ENCODE measurements around the gene EME2.

EME2 gene

DNA sequence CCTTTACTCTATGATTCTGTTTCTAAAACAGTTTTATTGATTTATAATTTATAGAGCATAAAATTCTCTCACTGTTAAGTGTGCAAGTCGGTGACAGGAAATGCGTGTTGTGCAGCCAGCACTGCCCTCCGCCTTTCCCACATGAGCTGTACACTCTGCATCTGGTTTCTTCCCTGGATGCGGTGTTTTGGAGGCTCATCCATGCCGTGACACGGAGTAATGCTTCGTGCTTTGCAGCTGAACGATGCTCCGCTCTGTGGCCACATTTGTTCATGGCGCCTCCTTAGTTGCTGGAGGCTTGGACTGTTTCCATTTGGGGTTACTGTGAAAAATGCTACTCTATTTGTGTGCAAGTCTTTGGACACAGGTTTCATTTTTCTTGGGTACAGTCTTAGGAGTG is 28.1 kb downstream of the EME2 start:
- H3K27me3 ChIP-seq (ENCODE audit: insufficient read depth, insufficient read length), result no peaks in the 10 kb centered on the region
- TF ChIP-seq YY1 (IDR thresholded peaks at IDR 0.05; ENCODE audit: insufficient read depth, insufficient read length) (no peak), SUZ12 (IDR thresholded peaks at IDR 0.05; ENCODE audit: extremely low read depth, insufficient read depth, insufficient read length) (no peak), ZNF274 (IDR thresholded peaks at IDR 0.05; ENCODE audit: low read depth, low read length) (no peak)
- no peak for DNase-seq (ENCODE audit: low read depth, low spot score)
- H3K9ac ChIP-seq (ENCODE audit: insufficient read length, low read depth), result no peak overlapping the region
- peaks cover 15% of the 10 kb centered on the region for H3K36me3 ChIP-seq (ENCODE audit: insufficient read depth, insufficient read length, low read length)
- no peak overlapping the region for H3K4me3 ChIP-seq (ENCODE audit: insufficient read length, low read depth)
- H3K9me3 ChIP-seq (ENCODE audit: insufficient read depth, low read length), result peaks cover 41% of the 10 kb centered on the region
- no peaks in the 10 kb centered on the region for H3K4me1 ChIP-seq (ENCODE audit: insufficient read depth, insufficient read length)

DNA sequence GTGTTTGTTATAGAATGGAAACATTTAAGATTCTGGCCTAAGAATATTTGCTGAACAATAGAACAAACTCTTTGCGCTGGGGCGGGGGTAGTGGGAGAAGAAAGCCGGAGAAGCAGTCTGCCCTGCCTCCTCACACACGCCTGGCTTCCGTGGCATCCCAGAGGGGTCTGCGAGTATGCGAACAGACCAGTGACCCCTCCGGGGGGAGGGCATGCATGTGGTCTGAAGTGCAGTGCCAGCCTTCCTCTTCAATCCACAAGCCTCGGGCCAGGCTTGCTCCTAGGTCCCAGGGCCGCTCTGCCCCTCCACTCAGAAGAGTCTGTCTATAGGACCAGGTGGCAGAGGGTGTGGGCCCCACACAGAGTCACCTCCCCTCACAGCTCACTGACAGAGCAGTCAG is 35.0 kb downstream of the EME2 start:
- no peak for DNase-seq (ENCODE audit: low read depth, low spot score)
- TF ChIP-seq SUZ12 (IDR thresholded peaks at IDR 0.05; ENCODE audit: extremely low read depth, insufficient read depth, insufficient read length) (no peak), ZNF274 (IDR thresholded peaks at IDR 0.05; ENCODE audit: low read depth, low read length) (no peak), YY1 (IDR thresholded peaks at IDR 0.05; ENCODE audit: insufficient read depth, insufficient read length) (no peak)
- H3K4me1 ChIP-seq (ENCODE audit: insufficient read depth, insufficient read length), result no peaks in the 10 kb centered on the region

DNA sequence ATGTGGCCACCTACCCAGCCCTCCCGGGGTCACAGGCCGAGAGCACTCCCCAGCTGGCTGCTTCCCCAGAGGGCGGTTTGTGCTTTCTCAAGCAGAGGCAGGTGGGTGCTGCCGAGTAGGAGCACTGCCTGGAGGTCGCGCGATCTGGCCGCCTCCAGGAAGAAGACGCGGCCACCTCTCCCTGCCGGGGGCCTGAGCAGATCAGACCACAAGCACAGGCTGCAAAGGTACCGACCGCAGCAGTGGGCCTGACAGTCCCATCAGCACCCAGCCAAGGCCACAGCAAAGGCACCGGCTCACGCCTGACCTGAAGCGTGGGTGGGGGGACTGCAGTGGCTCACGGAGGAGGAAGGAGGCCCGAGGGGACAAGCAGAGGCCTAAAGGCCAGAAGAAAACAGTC is 36.1 kb downstream of the EME2 start:
- Histone ChIP-seq H3K9me3 (ENCODE audit: insufficient read depth, low read length) (no peaks in the 10 kb centered on the region), H3K9ac (ENCODE audit: insufficient read length, low read depth) (no peak overlapping the region), H3K4me1 (ENCODE audit: insufficient read depth, insufficient read length) (no peaks in the 10 kb centered on the region), H3K4me3 (ENCODE audit: insufficient read length, low read depth) (no peak overlapping the region), H3K36me3 (ENCODE audit: insufficient read depth, insufficient read length, low read length) (peaks cover 32% of the 10 kb centered on the region), H3K27me3 (ENCODE audit: insufficient read depth, insufficient read length) (no peaks in the 10 kb centered on the region)
- TF ChIP-seq SUZ12 (IDR thresholded peaks at IDR 0.05; ENCODE audit: extremely low read depth, insufficient read depth, insufficient read length) (no peak), YY1 (IDR thresholded peaks at IDR 0.05; ENCODE audit: insufficient read depth, insufficient read length) (no peak)
- DNase-seq (ENCODE audit: low read depth, low spot score), result no peak

More for the DNA sequence above, 35.0 kb downstream of the EME2 start:
- H3K36me3 ChIP-seq (ENCODE audit: insufficient read depth, insufficient read length, low read length), result peaks cover 32% of the 10 kb centered on the region
- no peaks in the 10 kb centered on the region for H3K27me3 ChIP-seq (ENCODE audit: insufficient read depth, insufficient read length)
- H3K9me3 ChIP-seq (ENCODE audit: insufficient read depth, low read length), result no peaks in the 10 kb centered on the region
- H3K4me3 ChIP-seq (ENCODE audit: insufficient read length, low read depth), result no peak overlapping the region
- H3K9ac ChIP-seq (ENCODE audit: insufficient read length, low read depth), result no peak overlapping the region

GRCh38 chr16:1809281-1809801 is 36.7 kb downstream of the EME2 start:
- Histone ChIP-seq H3K9ac (ENCODE audit: insufficient read length, low read depth) (peak overlapping the region; percentile 18), H3K36me3 (ENCODE audit: insufficient read depth, insufficient read length, low read length) (peaks cover 31% of the 10 kb centered on the region), H3K4me3 (ENCODE audit: insufficient read length, low read depth) (no peak overlapping the region), H3K4me1 (ENCODE audit: insufficient read depth, insufficient read length) (no peaks in the 10 kb centered on the region), H3K27me3 (ENCODE audit: insufficient read depth, insufficient read length) (no peaks in the 10 kb centered on the region), H3K9me3 (ENCODE audit: insufficient read depth, low read length) (no peaks in the 10 kb centered on the region)
- TF ChIP-seq SUZ12 (IDR thresholded peaks at IDR 0.05; ENCODE audit: extremely low read depth, insufficient read depth, insufficient read length) (no peak), ZNF274 (IDR thresholded peaks at IDR 0.05; ENCODE audit: low read depth, low read length) (no peak), YY1 (IDR thresholded peaks at IDR 0.05; ENCODE audit: insufficient read depth, insufficient read length) (no peak)
- no peak for DNase-seq (ENCODE audit: low read depth, low spot score)

GRCh38 chr16:1810106-1810505 is 37.5 kb downstream of the EME2 start:
- Histone ChIP-seq H3K27me3 (ENCODE audit: insufficient read depth, insufficient read length) (no peaks in the 10 kb centered on the region), H3K36me3 (ENCODE audit: insufficient read depth, insufficient read length, low read length) (peaks cover 24% of the 10 kb centered on the region)
- TF ChIP-seq ZNF274 (IDR thresholded peaks at IDR 0.05; ENCODE audit: low read depth, low read length) (no peak), SUZ12 (IDR thresholded peaks at IDR 0.05; ENCODE audit: extremely low read depth, insufficient read depth, insufficient read length) (no peak), YY1 (IDR thresholded peaks at IDR 0.05; ENCODE audit: insufficient read depth, insufficient read length) (no peak)

DNA sequence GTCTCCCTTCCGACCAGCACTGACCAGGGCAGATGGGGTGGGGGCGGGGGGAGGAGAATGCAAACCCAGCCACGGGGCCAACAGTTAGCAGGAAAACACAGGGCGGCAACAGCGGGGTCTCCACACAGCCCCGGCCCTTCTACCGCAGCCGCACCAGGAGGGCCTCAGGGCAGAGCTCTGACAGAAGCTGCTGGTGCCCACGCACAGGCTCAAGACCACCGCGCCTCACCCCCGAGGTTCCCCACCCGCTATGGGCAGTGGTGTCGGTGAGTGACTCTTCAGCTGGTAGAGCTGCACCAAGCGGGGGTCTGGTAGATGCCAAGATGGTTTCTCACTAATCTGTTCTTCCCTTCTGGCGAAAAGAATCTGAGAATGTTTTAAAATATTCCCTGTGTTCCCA is 37.9 kb downstream of the EME2 start:
- no peaks in the 10 kb centered on the region for H3K4me1 ChIP-seq (ENCODE audit: insufficient read depth, insufficient read length)
- peaks cover 22% of the 10 kb centered on the region for H3K36me3 ChIP-seq (ENCODE audit: insufficient read depth, insufficient read length, low read length)
- H3K27me3 ChIP-seq (ENCODE audit: insufficient read depth, insufficient read length), result no peaks in the 10 kb centered on the region
- H3K9ac ChIP-seq (ENCODE audit: insufficient read length, low read depth), result no peak overlapping the region
- no peaks in the 10 kb centered on the region for H3K9me3 ChIP-seq (ENCODE audit: insufficient read depth, low read length)
- DNase-seq (ENCODE audit: low read depth, low spot score), result no peak
- H3K4me3 ChIP-seq (ENCODE audit: insufficient read length, low read depth), result no peak overlapping the region
- TF ChIP-seq ZNF274 (IDR thresholded peaks at IDR 0.05; ENCODE audit: low read depth, low read length), result no peak

More at GRCh38 chr16:1810106-1810505, 37.5 kb downstream of the EME2 start:
- DNase-seq (ENCODE audit: low read depth, low spot score), result no peak
- Histone ChIP-seq H3K9ac (ENCODE audit: insufficient read length, low read depth) (no peak overlapping the region), H3K4me1 (ENCODE audit: insufficient read depth, insufficient read length) (no peaks in the 10 kb centered on the region), H3K9me3 (ENCODE audit: insufficient read depth, low read length) (no peaks in the 10 kb centered on the region), H3K4me3 (ENCODE audit: insufficient read length, low read depth) (no peak overlapping the region)

- H3K4me1 ChIP-seq (ENCODE audit: insufficient read depth, insufficient read length), result no peaks in the 10 kb centered on the region
- no peaks in the 10 kb centered on the region for H3K9me3 ChIP-seq (ENCODE audit: insufficient read depth, low read length)
- peaks cover 24% of the 10 kb centered on the region for H3K36me3 ChIP-seq (ENCODE audit: insufficient read depth, insufficient read length, low read length)
- H3K4me3 ChIP-seq (ENCODE audit: insufficient read length, low read depth), result no peak overlapping the region
- peak; percentile 44 for DNase-seq (ENCODE audit: low read depth, low spot score)
- H3K27me3 ChIP-seq (ENCODE audit: insufficient read depth, insufficient read length), result no peaks in the 10 kb centered on the region
- no peak overlapping the region for H3K9ac ChIP-seq (ENCODE audit: insufficient read length, low read depth)
- no peak for TF ChIP-seq YY1 (IDR thresholded peaks at IDR 0.05; ENCODE audit: insufficient read depth, insufficient read length)
- no peak for TF ChIP-seq SUZ12 (IDR thresholded peaks at IDR 0.05; ENCODE audit: extremely low read depth, insufficient read depth, insufficient read length)
- TF ChIP-seq ZNF274 (IDR thresholded peaks at IDR 0.05; ENCODE audit: low read depth, low read length), result no peak
Measured at GRCh38 chr16:1812732-1813163, 40.1 kb downstream of the EME2 start.
